HepG2 (cell line): ENCODE measurements around the gene RAB40C. TPM values are rescaled to one million over a fixed set of nuclear protein-coding genes. Genes with fewer than 3 reads are reported as not detected.
A peak's percentile ranks its signal among the peaks of the same experiment; 100 is the strongest.

Experiments
- BCL6 ChIP-seq: IDR thresholded peaks from 2 replicates; pipeline ENCODE4 v1.6.1; 2016; ENCODE audit warnings: missing genetic modification reagents, missing compliant biosample characterization
- BRF2 ChIP-seq: sonication (generic); formaldehyde crosslinking; IDR thresholded peaks from 2 replicates; pipeline ENCODE4 v1.8.1; 2022; ENCODE audit warnings: mild to moderate bottlenecking, missing genetic modification reagents
- ETV6 ChIP-seq: sonication (generic); formaldehyde crosslinking; conservative IDR thresholded peaks from 2 replicates; pipeline ENCODE4 v1.4.0; 2020; ENCODE audit warnings: missing genetic modification reagents
- LCORL ChIP-seq, 2 experiments: fragments of 450-650 bp in 1 of 2; sonication (generic) in 1 of 2; formaldehyde crosslinking in 1 of 2; IDR thresholded peaks; 2 replicates each; pipeline versions ENCODE4 v1.5.0 to v1.6.1; 2017 to 2020; ENCODE audit warnings: antibody characterized with exemption in 1 of 2, missing genetic modification reagents in 1 of 2
- PATZ1 ChIP-seq: sonication (generic); formaldehyde crosslinking; IDR thresholded peaks from 2 replicates; pipeline ENCODE4 v1.4.0; 2020; ENCODE audit warnings: missing genetic modification reagents
- REXO4 ChIP-seq: sonication (generic); formaldehyde crosslinking; IDR thresholded peaks from 2 replicates; pipeline ENCODE4 v1.8.0; 2022; ENCODE audit warnings: missing genetic modification reagents, mild to moderate bottlenecking, borderline replicate concordance
- RFX1 ChIP-seq: fragments of 450-650 bp; IDR thresholded peaks from 2 replicates; pipeline ENCODE4 v1.6.1; 2017
- RNF2 ChIP-seq: fragments of 450-650 bp; conservative IDR thresholded peaks from 2 replicates; pipeline ENCODE4 v1.6.1; 2016; ENCODE audit warnings: low read depth
- SKIL ChIP-seq: sonication (generic); formaldehyde crosslinking; IDR thresholded peaks from 2 replicates; pipeline ENCODE4 v1.8.0; 2022; ENCODE audit warnings: missing genetic modification reagents, mild to moderate bottlenecking, moderate library complexity, borderline replicate concordance
- THAP7 ChIP-seq: sonication (generic); formaldehyde crosslinking; IDR thresholded peaks from 2 replicates; pipeline ENCODE4 v1.8.1; 2023; ENCODE audit warnings: mild to moderate bottlenecking, missing genetic modification reagents
- ZBTB20 ChIP-seq: sonication (generic); formaldehyde crosslinking; IDR thresholded peaks from 2 replicates; pipeline ENCODE4 v1.8.1; 2023; ENCODE audit warnings: missing genetic modification reagents, low read depth, mild to moderate bottlenecking, borderline replicate concordance
- ZBTB42 ChIP-seq: sonication (generic); formaldehyde crosslinking; IDR thresholded peaks from 2 replicates; pipeline ENCODE4 v1.5.0; 2020; ENCODE audit warnings: mild to moderate bottlenecking, missing genetic modification reagents
- ZNF124 ChIP-seq: sonication (generic); formaldehyde crosslinking; IDR thresholded peaks from 2 replicates; pipeline ENCODE4 v1.4.0; 2020; ENCODE audit warnings: missing genetic modification reagents
- ZNF263 ChIP-seq: sonication (generic); formaldehyde crosslinking; IDR thresholded peaks from 2 replicates; pipeline ENCODE4 v1.4.0; 2020; ENCODE audit warnings: missing genetic modification reagents
- ZNF609 ChIP-seq: sonication (generic); formaldehyde crosslinking; IDR thresholded peaks from 2 replicates; pipeline ENCODE4 v1.4.0; 2020; ENCODE audit warnings: mild to moderate bottlenecking, missing genetic modification reagents, borderline replicate concordance
- ZSCAN25 ChIP-seq: sonication (generic); formaldehyde crosslinking; IDR thresholded peaks from 2 replicates; pipeline ENCODE4 v1.8.0; 2022; ENCODE audit warnings: mild to moderate bottlenecking, missing genetic modification reagents
- polyA plus RNA-seq, 8 experiments: library from polyadenylated mRNA; depleted of rRNA in 3 of 8; stranded (reverse) in 7 of 8; unstranded in 1 of 8; fragments of >200 nt; fragmentation: Illumina TruSeq in 4 of 8; extraction: Trizol in 4 of 8; gene quantifications; 2 replicates each; pipeline versions ENCODE4 v1.2.1 to v1.2.3, GENCODE V29; 2011 to 2016; ENCODE audit warnings: low read depth in 4 of 8, missing spikeins in 1 of 8, mixed read lengths in 1 of 8; ENCODE audit not compliant: insufficient read depth in 1 of 8
- total RNA-seq, 5 experiments: library from RNA; depleted of rRNA; stranded (reverse); fragments of >200 nt; fragmentation: Illumina TruSeq; extraction: Trizol; gene quantifications; 2 replicates each; pipeline ENCODE4 v1.2.3, GENCODE V29; 2016; ENCODE audit warnings: low read depth in 1 of 5
- TF ChIP-seq, protein P1 (sequence below): sonication (generic); formaldehyde crosslinking; IDR thresholded peaks from 2 replicates; pipeline ENCODE4 v1.8.0; 2022; ENCODE audit warnings: mild to moderate bottlenecking, missing genetic modification reagents

RAB40C gene
- total and polyA plus RNA-seq, 2 of the 13 experiments (the other 11 are each of a cell fraction or from before 2014, with no cell fraction given) = 7.7 to 11.5 TPM

DNA sequence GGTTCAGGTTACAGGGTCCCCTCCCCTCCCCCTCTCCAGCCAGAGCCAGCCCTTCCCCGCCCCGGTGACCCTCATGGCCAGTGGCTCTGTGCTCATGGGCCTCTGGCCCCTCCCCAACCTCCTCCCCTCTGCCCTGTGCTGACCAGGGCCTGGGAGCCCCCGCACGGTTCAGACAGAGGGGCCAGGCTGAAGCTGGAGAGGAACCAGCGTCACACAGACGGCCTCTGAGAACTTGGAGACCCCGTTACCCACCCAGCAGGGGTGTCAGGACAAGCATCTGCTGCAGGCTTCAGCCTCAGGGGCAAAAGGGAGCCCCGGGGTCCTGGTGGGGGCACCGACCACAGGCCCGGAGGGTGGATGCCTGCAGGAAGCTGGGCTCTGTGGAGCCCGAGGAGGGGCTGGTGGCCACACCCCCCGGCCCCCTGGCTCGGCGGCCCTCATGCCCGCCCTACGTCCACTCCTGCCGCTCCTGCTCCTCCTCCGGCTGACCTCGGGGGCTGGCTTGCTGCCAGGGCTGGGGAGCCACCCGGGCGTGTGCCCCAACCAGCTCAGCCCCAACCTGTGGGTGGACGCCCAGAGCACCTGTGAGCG is 41.0 kb downstream of the RAB40C start, which contains the start of gene WFIKKN1 (continued):
- TF ChIP-seq BRF2 (no peak), RFX1 (no peak), BCL6 (CRISPR knock-in tag) (no peak), ZNF124 (CRISPR knock-in tag) (no peak), ZNF609 (peak; percentile 37; the same call in 1 of the 2 replicates), ETV6 (CRISPR knock-in tag) (no peak), ZNF263 (no peak; the same call in 1 of the 2 replicates), RNF2 (no peak), REXO4 (CRISPR knock-in tag) (no peak), LCORL (IDR thresholded peaks at IDR 0.05) (no peak), LCORL (CRISPR knock-in tag; IDR thresholded peaks at IDR 0.05) (peak; percentile 72), ZSCAN25 (CRISPR knock-in tag) (peak; percentile 78; the same call in 1 of the 2 replicates), THAP7 (no peak; the same call in 1 of the 2 replicates), ZBTB20 (no peak), ZBTB42 (CRISPR knock-in tag) (no peak), SKIL (CRISPR knock-in tag) (no peak; the same call in 1 of the 2 replicates), PATZ1 (CRISPR knock-in tag) (peak; percentile 73)
- TF ChIP-seq, protein P1, sequence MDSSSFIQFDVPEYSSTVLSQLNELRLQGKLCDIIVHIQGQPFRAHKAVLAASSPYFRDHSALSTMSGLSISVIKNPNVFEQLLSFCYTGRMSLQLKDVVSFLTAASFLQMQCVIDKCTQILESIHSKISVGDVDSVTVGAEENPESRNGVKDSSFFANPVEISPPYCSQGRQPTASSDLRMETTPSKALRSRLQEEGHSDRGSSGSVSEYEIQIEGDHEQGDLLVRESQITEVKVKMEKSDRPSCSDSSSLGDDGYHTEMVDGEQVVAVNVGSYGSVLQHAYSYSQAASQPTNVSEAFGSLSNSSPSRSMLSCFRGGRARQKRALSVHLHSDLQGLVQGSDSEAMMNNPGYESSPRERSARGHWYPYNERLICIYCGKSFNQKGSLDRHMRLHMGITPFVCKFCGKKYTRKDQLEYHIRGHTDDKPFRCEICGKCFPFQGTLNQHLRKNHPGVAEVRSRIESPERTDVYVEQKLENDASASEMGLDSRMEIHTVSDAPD = no peak
